Hepatocyte (in vitro differentiated cells): ENCODE data around the gene TMEM184B. TPM values are rescaled to one million over a fixed set of nuclear protein-coding genes. Genes with fewer than 3 reads are reported as not detected.
A peak's percentile ranks its signal among the peaks of the same experiment; 100 is the strongest.

Experiments
- DNase-seq: peaks from one replicate; pipeline ENCODE4 v3.0.0-alpha.2; 2016; ENCODE audit warnings: low spot score
- H2AFZ ChIP-seq: fragments of 200-600 bp; sonication (generic); 2 replicates; pipeline ENCODE4 v1.6.0; 2016; ENCODE audit warnings: antibody characterized with exemption, mild to moderate bottlenecking
- H3K27ac ChIP-seq: fragments of 200-600 bp; sonication (generic); 2 replicates; pipeline ENCODE4 v1.5.1; 2016; ENCODE audit warnings: mild to moderate bottlenecking
- H3K27me3 ChIP-seq: fragments of 200-600 bp; sonication (generic); 2 replicates; pipeline ENCODE4 v1.6.1; 2016
- H3K36me3 ChIP-seq: fragments of 200-600 bp; sonication (generic); replicated peaks from 2 replicates; pipeline ENCODE4 v1.5.1; 2016; ENCODE audit warnings: low read depth; ENCODE audit not compliant: insufficient read depth
- H3K4me1 ChIP-seq: fragments of 200-600 bp; sonication (generic); 2 replicates; pipeline ENCODE4 v1.5.1; 2016; ENCODE audit warnings: mild to moderate bottlenecking, moderate library complexity; ENCODE audit not compliant: insufficient read depth
- H3K4me2 ChIP-seq: fragments of 200-600 bp; sonication (generic); 2 replicates; pipeline ENCODE4 v1.6.0; 2016
- H3K4me3 ChIP-seq: fragments of 200-600 bp; sonication (generic); 2 replicates; pipeline ENCODE4 v1.5.1; 2016; ENCODE audit warnings: mild to moderate bottlenecking
- H3K79me2 ChIP-seq: fragments of 200-600 bp; sonication (generic); 2 replicates; pipeline ENCODE4 v1.6.0; 2017; ENCODE audit warnings: mild to moderate bottlenecking
- H3K9me2 ChIP-seq: fragments of 200-600 bp; sonication (generic); replicated peaks from 2 replicates; pipeline ENCODE4 v1.6.0; 2017; ENCODE audit warnings: mild to moderate bottlenecking; ENCODE audit not compliant: insufficient read depth
- H3K9me3 ChIP-seq: fragments of 200-600 bp; sonication (generic); 2 replicates; pipeline ENCODE4 v1.5.1; 2016; ENCODE audit warnings: low read depth, mild to moderate bottlenecking
- H4K20me1 ChIP-seq: fragments of 200-600 bp; sonication (generic); 2 replicates; pipeline ENCODE4 v1.6.0; 2016; ENCODE audit warnings: mild to moderate bottlenecking; ENCODE audit not compliant: insufficient read depth, poor library complexity, severe bottlenecking
- EZH2 ChIP-seq: fragments of 200-600 bp; sonication (generic); IDR thresholded peaks from 2 replicates; pipeline ENCODE4 v1.6.1; 2016; ENCODE audit warnings: antibody characterized with exemption, mild to moderate bottlenecking, borderline replicate concordance
- EZH2phosphoT487 ChIP-seq: fragments of 200-600 bp; sonication (generic); IDR thresholded peaks from one replicate; pipeline ENCODE4 v1.6.1; 2018; ENCODE audit warnings: antibody characterized with exemption, mild to moderate bottlenecking, low read depth, moderate library complexity; ENCODE audit not compliant: unreplicated experiment, severe bottlenecking
- WGBS: methylation state at CpG from one replicate; pipeline ENCODE4 v1.1.6; 2016; ENCODE audit warnings: low lambda C conversion rate; ENCODE audit errors: missing lambda C conversion rate; 5-methylcytosine and 5-hydroxymethylcytosine counted together
- polyA plus RNA-seq: library from polyadenylated mRNA; unstranded; fragments of >200 nt; fragmentation: Nextera tagmentation; extraction: Ambion mirVana; gene quantifications from 2 replicates; pipeline ENCODE4 v1.2.1, GENCODE V29; 2016
- total RNA-seq: library from RNA; depleted of rRNA; stranded (reverse); fragments of >200 nt; gene quantifications from 2 replicates; pipeline ENCODE4 v1.2.3, GENCODE V29; 2014
- TF ChIP-seq, protein P1 (sequence below): fragments of 200-600 bp; sonication (generic); IDR thresholded peaks from 2 replicates; pipeline ENCODE4 v1.5.1; 2016; ENCODE audit warnings: antibody characterized with exemption, mild to moderate bottlenecking; ENCODE audit not compliant: poor library complexity

Gene TMEM184B
- total and polyA plus RNA-seq, 2 experiments from 2014 or later: 58.2 to 102 TPM

DNA sequence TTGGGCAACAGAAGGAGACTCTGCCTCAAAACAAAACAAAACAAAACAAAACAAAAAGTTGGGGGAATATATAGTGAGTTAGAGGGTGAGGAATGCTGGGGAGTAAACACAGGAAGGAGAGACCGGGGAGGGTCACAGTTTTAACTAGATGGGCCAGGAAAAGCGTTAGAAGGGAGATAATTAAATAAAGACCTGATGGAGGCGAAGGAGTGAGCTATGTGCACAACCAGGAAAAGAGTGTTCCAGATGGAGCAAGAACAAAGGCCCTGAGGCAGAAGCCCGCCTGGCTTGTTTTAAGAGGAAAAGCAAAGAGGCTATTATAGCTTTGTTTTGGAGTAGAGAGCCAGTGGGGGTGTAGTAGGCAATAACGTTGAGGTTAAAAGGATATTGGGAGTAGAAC lies 86.4 kb downstream of the TMEM184B start:
- no peak for TF ChIP-seq EZH2phosphoT487
- TF ChIP-seq, protein P1, sequence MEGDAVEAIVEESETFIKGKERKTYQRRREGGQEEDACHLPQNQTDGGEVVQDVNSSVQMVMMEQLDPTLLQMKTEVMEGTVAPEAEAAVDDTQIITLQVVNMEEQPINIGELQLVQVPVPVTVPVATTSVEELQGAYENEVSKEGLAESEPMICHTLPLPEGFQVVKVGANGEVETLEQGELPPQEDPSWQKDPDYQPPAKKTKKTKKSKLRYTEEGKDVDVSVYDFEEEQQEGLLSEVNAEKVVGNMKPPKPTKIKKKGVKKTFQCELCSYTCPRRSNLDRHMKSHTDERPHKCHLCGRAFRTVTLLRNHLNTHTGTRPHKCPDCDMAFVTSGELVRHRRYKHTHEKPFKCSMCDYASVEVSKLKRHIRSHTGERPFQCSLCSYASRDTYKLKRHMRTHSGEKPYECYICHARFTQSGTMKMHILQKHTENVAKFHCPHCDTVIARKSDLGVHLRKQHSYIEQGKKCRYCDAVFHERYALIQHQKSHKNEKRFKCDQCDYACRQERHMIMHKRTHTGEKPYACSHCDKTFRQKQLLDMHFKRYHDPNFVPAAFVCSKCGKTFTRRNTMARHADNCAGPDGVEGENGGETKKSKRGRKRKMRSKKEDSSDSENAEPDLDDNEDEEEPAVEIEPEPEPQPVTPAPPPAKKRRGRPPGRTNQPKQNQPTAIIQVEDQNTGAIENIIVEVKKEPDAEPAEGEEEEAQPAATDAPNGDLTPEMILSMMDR: no peak
- TF ChIP-seq EZH2: no peak
- no peak overlapping the region for H3K4me2 ChIP-seq
- no peak for DNase-seq
- 50% methylated on average over 5 of the region's 5 CpGs for WGBS
- H3K27ac ChIP-seq: no peak overlapping the region
- no peaks in the 10 kb centered on the region for H3K9me2 ChIP-seq
- H3K36me3 ChIP-seq: no peaks in the 10 kb centered on the region
- H4K20me1 ChIP-seq: no peaks in the 10 kb centered on the region
- H3K4me1 ChIP-seq: peaks cover 6% of the 10 kb centered on the region
- H3K27me3 ChIP-seq: no peaks in the 10 kb centered on the region
- H2AFZ ChIP-seq: no peak overlapping the region
- H3K79me2 ChIP-seq: no peaks in the 10 kb centered on the region
- no peak overlapping the region for H3K4me3 ChIP-seq
- no peaks in the 10 kb centered on the region for H3K9me3 ChIP-seq

DNA sequence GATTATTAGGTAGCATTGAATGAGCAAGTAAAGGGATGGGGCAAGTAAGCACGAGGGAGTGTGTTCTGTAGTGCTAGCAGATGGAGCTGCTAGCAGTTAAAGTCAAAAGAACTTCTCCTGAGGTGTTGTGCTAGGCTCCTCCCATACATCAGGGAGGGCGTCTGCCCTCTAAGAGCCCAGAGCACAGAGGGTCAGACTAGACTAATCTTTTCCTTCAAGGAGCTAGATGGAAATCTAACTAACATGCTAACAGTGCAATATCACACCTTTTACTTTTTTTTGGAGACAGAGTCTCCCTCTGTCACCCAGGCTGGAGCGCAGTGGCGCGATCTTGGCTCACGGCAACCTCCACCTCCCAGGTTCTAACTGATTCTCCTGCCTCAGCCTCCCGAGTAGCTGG lies 88.0 kb downstream of the TMEM184B start:
- H3K36me3 ChIP-seq: no peaks in the 10 kb centered on the region
- H4K20me1 ChIP-seq: no peaks in the 10 kb centered on the region
- no peak for DNase-seq
- TF ChIP-seq, protein P1: no peak
- TF ChIP-seq EZH2: no peak
- no peak for TF ChIP-seq EZH2phosphoT487
- no peaks in the 10 kb centered on the region for H3K9me3 ChIP-seq
- no peaks in the 10 kb centered on the region for H3K79me2 ChIP-seq
- peaks cover 21% of the 10 kb centered on the region for H3K4me1 ChIP-seq
- H3K27ac ChIP-seq: no peak overlapping the region
- 73% methylated on average over 7 of the region's 7 CpGs for WGBS
- H3K4me2 ChIP-seq: no peak overlapping the region
- H3K9me2 ChIP-seq: no peaks in the 10 kb centered on the region
- no peak overlapping the region for H3K4me3 ChIP-seq
- no peaks in the 10 kb centered on the region for H3K27me3 ChIP-seq
- no peak overlapping the region for H2AFZ ChIP-seq

DNA sequence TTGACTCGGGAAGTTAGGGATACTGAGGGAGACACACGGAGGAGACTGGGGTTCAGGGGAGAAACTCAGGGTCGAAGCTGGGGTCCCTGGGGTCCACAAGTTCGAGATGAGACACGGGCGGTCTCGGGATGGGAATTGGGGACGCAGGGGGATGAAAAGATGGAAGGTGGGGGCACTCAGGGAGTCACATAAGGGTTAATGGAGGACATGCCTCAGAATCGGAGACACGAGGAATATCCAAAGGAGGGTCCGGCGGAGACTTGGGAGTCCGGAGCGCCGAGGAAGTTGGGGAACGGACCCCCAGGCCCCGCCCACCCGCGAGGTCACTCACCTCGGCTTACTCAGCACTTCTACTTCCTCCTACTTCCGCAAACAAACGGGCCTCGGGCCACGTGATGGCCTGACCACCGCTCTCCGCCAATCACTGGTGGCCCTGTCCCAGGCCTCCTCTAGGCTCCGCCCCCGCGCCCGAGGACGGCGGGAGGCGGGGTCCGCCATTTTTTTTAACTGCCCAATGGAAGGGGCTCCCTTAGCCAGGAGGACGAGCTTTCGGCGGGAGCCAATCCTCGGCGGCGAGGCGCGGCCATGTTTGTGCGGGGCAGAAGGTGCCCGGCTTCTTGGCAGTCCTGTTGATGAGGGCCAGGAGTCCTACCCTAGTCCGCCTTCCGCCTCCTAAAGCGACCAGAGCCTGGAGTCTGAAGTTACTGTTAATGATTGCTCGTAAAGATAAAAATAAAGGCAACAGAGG lies 91.2 kb downstream of the TMEM184B start, which contains the start of gene PLA2G6:
Gene PLA2G6 (minus strand): TSS at position 378 of the 748 bp plus-strand sequence. CDS start 12,404 bp downstream, outside the sequence.
- peaks cover 24% of the 10 kb centered on the region for H3K4me1 ChIP-seq
- peak within 1 kb of the TSS; percentile 97 for H3K27ac ChIP-seq
- no peaks in the 10 kb centered on the region for H3K27me3 ChIP-seq
- peaks cover 9% of the 10 kb centered on the region for H3K79me2 ChIP-seq
- peak; percentile 100 for DNase-seq
- H3K9me2 ChIP-seq: no peaks in the 10 kb centered on the region
- peak within 1 kb of the TSS; percentile 81 for H3K4me2 ChIP-seq
- peak within 1 kb of the TSS; percentile 49 for H2AFZ ChIP-seq
- 3% methylated on average over 40 of the region's 48 CpGs for WGBS
- no peaks in the 10 kb centered on the region for H3K9me3 ChIP-seq
- peak within 1 kb of the TSS; percentile 30 for H3K4me3 ChIP-seq
- no peak for TF ChIP-seq EZH2
- TF ChIP-seq, protein P1: no peak
- TF ChIP-seq EZH2phosphoT487: no peak
- H3K36me3 ChIP-seq: no peaks in the 10 kb centered on the region
- no peaks in the 10 kb centered on the region for H4K20me1 ChIP-seq
